ENCODE measurements around the gene ABHD12. TPM values are rescaled to one million over a fixed set of nuclear protein-coding genes. Genes with fewer than 3 reads are reported as not detected.

The ABHD12 gene
- 29.3 and 33.3 TPM in 2 replicates for total RNA-seq

GRCh38 chr20:25390538-25391528, at the start of gene ABHD12:
Gene ABHD12, minus strand, starts transcription at chr20:25390835. Its CDS starts 132 bp downstream, at chr20:25390703.

GRCh38 chr20:25407311-25408169, 16.9 kb upstream of the ABHD12 start, which contains the start of gene GINS1:
Gene GINS1, plus strand, starts transcription at chr20:25407673. Its CDS starts 148 bp downstream, at chr20:25407821.

Small RNA genes within 50 kb of the gene (small RNA-seq; reads per million reads assigned to genes)
- not detected for gene AL121772.2

Other genes with a start within 250 kb of the ABHD12 start
- 39.2 and 48.5 TPM in 2 replicates for gene ENTPD6, start 195.1 kb downstream of the ABHD12 start, total RNA-seq
- gene PYGB, start 142.8 kb downstream of the ABHD12 start, total RNA-seq = 124 and 192 TPM in 2 replicates
- gene GINS1, start 16.8 kb upstream of the ABHD12 start, total RNA-seq = 5.0 and 8.3 TPM in 2 replicates
- gene NINL, start 194.7 kb upstream of the ABHD12 start, total RNA-seq = 8.6 and 11.5 TPM in 2 replicates
- gene NANP, start 233.2 kb upstream of the ABHD12 start, total RNA-seq = 11.5 and 11.8 TPM in 2 replicates